Measurements from ENCODE around the gene GLIS1.

Gene GLIS1

DNA sequence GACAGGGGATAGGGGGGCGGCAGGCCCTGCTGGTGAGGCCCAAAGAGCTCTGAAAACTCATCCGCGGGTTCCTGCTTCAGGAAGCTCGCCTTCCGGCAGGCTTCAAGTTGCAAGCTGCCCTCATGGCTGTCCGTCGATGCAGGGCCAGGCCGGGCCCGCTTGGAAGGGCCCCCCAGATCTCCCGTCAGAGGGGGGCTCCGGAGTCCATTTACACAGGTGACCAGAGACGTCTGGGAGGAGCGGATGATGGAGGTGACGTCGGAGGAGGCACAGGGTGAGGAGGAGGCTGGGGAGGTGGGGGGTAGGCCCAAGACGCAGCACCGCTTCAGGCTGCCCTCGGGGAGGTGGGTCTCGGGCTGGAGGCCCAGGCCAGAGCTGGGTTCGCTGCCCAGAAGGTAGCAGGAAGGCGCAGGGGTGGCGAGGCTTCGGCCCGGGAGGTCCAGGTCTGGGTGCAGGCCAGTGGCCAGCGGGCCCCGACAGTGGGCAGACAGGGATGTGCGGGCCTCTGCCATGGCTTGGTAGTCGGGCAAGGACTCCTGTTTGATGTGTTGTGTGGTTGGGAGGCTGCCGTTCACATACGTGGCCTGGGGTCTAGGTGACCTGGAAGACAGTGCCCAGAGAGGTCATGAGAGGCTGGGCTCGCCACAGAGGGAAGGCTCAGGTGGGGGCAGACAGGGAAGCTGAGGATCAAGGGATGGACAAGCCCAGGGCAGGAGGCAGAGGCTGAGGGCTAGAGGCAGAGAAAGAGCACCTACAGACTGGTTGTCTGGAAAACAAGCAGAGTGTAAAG, 144.4 kb downstream of the GLIS1 start:
- TF ChIP-seq, protein P1, sequence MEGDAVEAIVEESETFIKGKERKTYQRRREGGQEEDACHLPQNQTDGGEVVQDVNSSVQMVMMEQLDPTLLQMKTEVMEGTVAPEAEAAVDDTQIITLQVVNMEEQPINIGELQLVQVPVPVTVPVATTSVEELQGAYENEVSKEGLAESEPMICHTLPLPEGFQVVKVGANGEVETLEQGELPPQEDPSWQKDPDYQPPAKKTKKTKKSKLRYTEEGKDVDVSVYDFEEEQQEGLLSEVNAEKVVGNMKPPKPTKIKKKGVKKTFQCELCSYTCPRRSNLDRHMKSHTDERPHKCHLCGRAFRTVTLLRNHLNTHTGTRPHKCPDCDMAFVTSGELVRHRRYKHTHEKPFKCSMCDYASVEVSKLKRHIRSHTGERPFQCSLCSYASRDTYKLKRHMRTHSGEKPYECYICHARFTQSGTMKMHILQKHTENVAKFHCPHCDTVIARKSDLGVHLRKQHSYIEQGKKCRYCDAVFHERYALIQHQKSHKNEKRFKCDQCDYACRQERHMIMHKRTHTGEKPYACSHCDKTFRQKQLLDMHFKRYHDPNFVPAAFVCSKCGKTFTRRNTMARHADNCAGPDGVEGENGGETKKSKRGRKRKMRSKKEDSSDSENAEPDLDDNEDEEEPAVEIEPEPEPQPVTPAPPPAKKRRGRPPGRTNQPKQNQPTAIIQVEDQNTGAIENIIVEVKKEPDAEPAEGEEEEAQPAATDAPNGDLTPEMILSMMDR (IDR thresholded peaks at IDR 0.05; ENCODE audit: poor library complexity, severe bottlenecking): no peak
- Histone ChIP-seq H3K4me1 (ENCODE audit: insufficient read depth, poor library complexity, severe bottlenecking) (no peaks in the 10 kb centered on the region), H3K9me3 (ENCODE audit: severe bottlenecking) (no peaks in the 10 kb centered on the region), H3K27me3 (ENCODE audit: insufficient read depth, poor library complexity, severe bottlenecking) (no peaks in the 10 kb centered on the region), H3K36me3 (ENCODE audit: low read depth) (no peaks in the 10 kb centered on the region), H3K4me3 (ENCODE audit: severe bottlenecking) (no peak overlapping the region), H3K27ac (ENCODE audit: poor library complexity, severe bottlenecking) (no peak overlapping the region)
- ATAC-seq (ENCODE audit: low read depth) (no peak), DNase-seq (ENCODE audit: low spot score) (no peak)

- DNase-seq (ENCODE audit: low spot score) (no peak), ATAC-seq (ENCODE audit: low read depth) (no peak)
- H3K9me3 ChIP-seq (ENCODE audit: severe bottlenecking): no peaks in the 10 kb centered on the region
- H3K4me1 ChIP-seq (ENCODE audit: insufficient read depth, poor library complexity, severe bottlenecking): no peaks in the 10 kb centered on the region
- no peak overlapping the region for H3K4me3 ChIP-seq (ENCODE audit: severe bottlenecking)
- TF ChIP-seq, protein P1 (IDR thresholded peaks at IDR 0.05; ENCODE audit: poor library complexity, severe bottlenecking): no peak
- no peaks in the 10 kb centered on the region for H3K36me3 ChIP-seq (ENCODE audit: low read depth)
- H3K27me3 ChIP-seq (ENCODE audit: insufficient read depth, poor library complexity, severe bottlenecking): no peaks in the 10 kb centered on the region
- H3K27ac ChIP-seq (ENCODE audit: poor library complexity, severe bottlenecking): no peak overlapping the region
Observed at GRCh38 chr1:53593758-53594380, 145.1 kb downstream of the GLIS1 start.

- TF ChIP-seq, protein P1 (IDR thresholded peaks at IDR 0.05; ENCODE audit: poor library complexity, severe bottlenecking): no peak
- Histone ChIP-seq H3K9me3 (ENCODE audit: severe bottlenecking) (no peaks in the 10 kb centered on the region), H3K27me3 (ENCODE audit: insufficient read depth, poor library complexity, severe bottlenecking) (no peaks in the 10 kb centered on the region), H3K36me3 (ENCODE audit: low read depth) (no peaks in the 10 kb centered on the region), H3K27ac (ENCODE audit: poor library complexity, severe bottlenecking) (no peak overlapping the region), H3K4me3 (ENCODE audit: severe bottlenecking) (no peak overlapping the region), H3K4me1 (ENCODE audit: insufficient read depth, poor library complexity, severe bottlenecking) (no peaks in the 10 kb centered on the region)
- ATAC-seq (ENCODE audit: low read depth) (no peak), DNase-seq (ENCODE audit: low spot score) (no peak)
Observed at GRCh38 chr1:53592985-53593757, 145.8 kb downstream of the GLIS1 start.

- H3K4me3 ChIP-seq (ENCODE audit: severe bottlenecking): no peak overlapping the region
- no peaks in the 10 kb centered on the region for H3K4me1 ChIP-seq (ENCODE audit: insufficient read depth, poor library complexity, severe bottlenecking)
- no peak overlapping the region for H3K27ac ChIP-seq (ENCODE audit: poor library complexity, severe bottlenecking)
- DNase-seq (ENCODE audit: low spot score) (no peak), ATAC-seq (ENCODE audit: low read depth) (peak; percentile 57; the same call in 2 of the 3 replicates)
- no peaks in the 10 kb centered on the region for H3K9me3 ChIP-seq (ENCODE audit: severe bottlenecking)
- TF ChIP-seq, protein P1 (IDR thresholded peaks at IDR 0.05; ENCODE audit: poor library complexity, severe bottlenecking): peak; percentile 22
- no peaks in the 10 kb centered on the region for H3K36me3 ChIP-seq (ENCODE audit: low read depth)
- H3K27me3 ChIP-seq (ENCODE audit: insufficient read depth, poor library complexity, severe bottlenecking): no peaks in the 10 kb centered on the region
Observed at GRCh38 chr1:53592521-53592982, 146.4 kb downstream of the GLIS1 start.

All from RWPE2 (cell line).